Airway epithelial cell (primary cell): ENCODE results near the gene CUL4A. TPM values are rescaled to one million over a fixed set of nuclear protein-coding genes. Genes with fewer than 3 reads are reported as not detected.

Experiments
- total RNA-seq: library from RNA; depleted of rRNA; stranded (reverse); fragments of >200 nt; gene quantifications from 2 replicates; pipeline ENCODE4 v1.2.3, GENCODE V29; 2015

CUL4A gene
- total RNA-seq, result 58.1 and 108 TPM in 2 replicates

GRCh38 chr13:113209336-113209758, at the start of gene CUL4A:
CUL4A (plus strand) TSS chr13:113209613; CDS start chr13:113209628, 15 bp downstream.

GRCh38 chr13:113208421-113209335, 735 bp upstream of the CUL4A start, which contains the start of gene PCID2:
PCID2 (minus strand) TSS chr13:113208669; CDS start chr13:113208634, 35 bp downstream.

GRCh38 chr13:113296823-113297369, 87.5 kb downstream of the CUL4A start, which contains the start of gene LAMP1:
LAMP1 (plus strand) TSS chr13:113297239; CDS start chr13:113297435, 196 bp downstream.

Other genes with a start within 250 kb of the CUL4A start
- 1.7 TPM in 1 of 2 replicates, not detected in the other for gene MCF2L, start 240.4 kb upstream of the CUL4A start, total RNA-seq
- not detected in 2 replicates for gene F7, start 103.8 kb upstream of the CUL4A start, total RNA-seq
- 0.21 TPM in 1 of 2 replicates, not detected in the other for gene F10, start 86.8 kb upstream of the CUL4A start, total RNA-seq
- gene PROZ, start 51.0 kb upstream of the CUL4A start, total RNA-seq, result not detected in 2 replicates
- 35.1 and 38.9 TPM in 2 replicates for gene PCID2, start 944 bp upstream of the CUL4A start, total RNA-seq
- gene LAMP1, start 87.6 kb downstream of the CUL4A start, total RNA-seq, result 152 and 184 TPM in 2 replicates
- 8.2 and 15.8 TPM in 2 replicates for gene GRTP1, start 154.5 kb downstream of the CUL4A start, total RNA-seq
- gene ADPRHL1, start 243.9 kb downstream of the CUL4A start, total RNA-seq, result under 0.01 and 0.21 TPM in 2 replicates